Mucosa of gallbladder (tissue), 1 donor: ENCODE results near the gene RAD51B. TPM values are rescaled to one million over a fixed set of nuclear protein-coding genes. Genes with fewer than 3 reads are reported as not detected.
"Not testable (repeated sequence)": the region's sequence is repeated elsewhere in the genome, so short reads cannot be mapped to it uniquely, and the experiment has no call there.

ENCODE experiments used
- DNase-seq: peaks from one replicate; pipeline ENCODE4 v3.0.0-alpha.2; 2020; ENCODE audit warnings: low spot score
- total RNA-seq: library from RNA; stranded (reverse); gene quantifications from one replicate; pipeline ENCODE4 v1.2.1, GENCODE V29; 2021
- donor health status: DM: no; HTN: no; CAD: no.

Gene RAD51B
- total RNA-seq, 1 donor from 2014 or later: 18.5 TPM

GRCh38 chr14:68295316-68295816 is 475.8 kb downstream of the RAD51B start:
- no peak for DNase-seq

- DNase-seq: no peak
Measured at GRCh38 chr14:68297039-68297438, 477.5 kb downstream of the RAD51B start.

- no peak for DNase-seq
Measured at GRCh38 chr14:68297876-68298468, 478.4 kb downstream of the RAD51B start.

GRCh38 chr14:68300608-68301007 is 481.0 kb downstream of the RAD51B start:
- no peak for DNase-seq

- no peak for DNase-seq
Measured at GRCh38 chr14:68301219-68301618, 481.6 kb downstream of the RAD51B start.

- DNase-seq: not testable (repeated sequence)
Measured at GRCh38 chr14:68302938-68303337, 483.4 kb downstream of the RAD51B start.

- no peak for DNase-seq
Measured at GRCh38 chr14:68305738-68306137, 486.2 kb downstream of the RAD51B start.

GRCh38 chr14:68306265-68306933 is 486.8 kb downstream of the RAD51B start:
- DNase-seq: no peak

- peak; percentile 81 for DNase-seq
Measured at GRCh38 chr14:68306934-68307789, 487.6 kb downstream of the RAD51B start.

- DNase-seq: no peak
Measured at GRCh38 chr14:68307790-68308168, 488.2 kb downstream of the RAD51B start.

- DNase-seq: no peak
Measured at GRCh38 chr14:68308726-68309520, 489.3 kb downstream of the RAD51B start.

- peak; percentile 16 for DNase-seq
Measured at GRCh38 chr14:68309616-68310015, 490.0 kb downstream of the RAD51B start.

- no peak for DNase-seq
Measured at GRCh38 chr14:68312300-68312699, 492.7 kb downstream of the RAD51B start.

GRCh38 chr14:68312884-68313610 is 493.5 kb downstream of the RAD51B start:
- DNase-seq: no peak

GRCh38 chr14:68314642-68315041 is 495.1 kb downstream of the RAD51B start:
- DNase-seq: no peak

GRCh38 chr14:68315081-68315480 is 495.5 kb downstream of the RAD51B start:
- DNase-seq: no peak

- DNase-seq: no peak
Measured at GRCh38 chr14:68316078-68316868, 496.7 kb downstream of the RAD51B start.

- DNase-seq: no peak
Measured at GRCh38 chr14:68317239-68317638, 497.7 kb downstream of the RAD51B start.

- no peak for DNase-seq
Measured at GRCh38 chr14:68318828-68319227, 499.2 kb downstream of the RAD51B start.

- no peak for DNase-seq
Measured at GRCh38 chr14:68320495-68320894, 500.9 kb downstream of the RAD51B start.
